ENCODE data around the gene PIAS1. TPM values are rescaled to one million over a fixed set of nuclear protein-coding genes. Genes with fewer than 3 reads are reported as not detected.
"Not testable (repeated sequence)": the region's sequence is repeated elsewhere in the genome, so short reads cannot be mapped to it uniquely, and the experiment has no call there.

Gene PIAS1
- total RNA-seq, 1 donor from 2014 or later = 71.6 TPM

- no peaks in the 10 kb centered on the region for H3K27me3 Mint-ChIP-seq
- peaks cover 15% of the 10 kb centered on the region for H3K4me1 Mint-ChIP-seq (ENCODE audit: low read depth)
- DNase-seq (ENCODE audit: low spot score, unreplicated experiment) = no peak
- H3K4me3 Mint-ChIP-seq (ENCODE audit: low read depth) = no peak overlapping the region
- H3K9me3 Mint-ChIP-seq (ENCODE audit: low read depth) = no peaks in the 10 kb centered on the region
- no peaks in the 10 kb centered on the region for H3K36me3 Mint-ChIP-seq (ENCODE audit: insufficient read depth)
- no peak overlapping the region for H3K27ac Mint-ChIP-seq
- TF ChIP-seq CTCF (IDR thresholded peaks at IDR 0.05; ENCODE audit: unreplicated experiment) = no peak
These were observed 155.8 kb downstream of the PIAS1 start for GRCh38 chr15:68209735-68210408.

- H3K27ac Mint-ChIP-seq = no peak overlapping the region
- no peak overlapping the region for H3K4me3 Mint-ChIP-seq (ENCODE audit: low read depth)
- H3K4me1 Mint-ChIP-seq (ENCODE audit: low read depth) = peaks cover 9% of the 10 kb centered on the region
- H3K27me3 Mint-ChIP-seq = no peaks in the 10 kb centered on the region
- TF ChIP-seq CTCF (IDR thresholded peaks at IDR 0.05; ENCODE audit: unreplicated experiment) = no peak
- DNase-seq (ENCODE audit: low spot score, unreplicated experiment) = no peak
- no peaks in the 10 kb centered on the region for H3K36me3 Mint-ChIP-seq (ENCODE audit: insufficient read depth)
- H3K9me3 Mint-ChIP-seq (ENCODE audit: low read depth) = no peaks in the 10 kb centered on the region
These were observed 156.3 kb downstream of the PIAS1 start for GRCh38 chr15:68210409-68210756.

GRCh38 chr15:68210821-68211655, 156.9 kb downstream of the PIAS1 start:
- Mint-ChIP-seq H3K27ac (no peak overlapping the region), H3K4me3 (ENCODE audit: low read depth) (no peak overlapping the region)

GRCh38 chr15:68211656-68212320, 157.7 kb downstream of the PIAS1 start:
- peaks cover 3% of the 10 kb centered on the region for H3K36me3 Mint-ChIP-seq (ENCODE audit: insufficient read depth)
- H3K9me3 Mint-ChIP-seq (ENCODE audit: low read depth) = no peaks in the 10 kb centered on the region
- no peak for TF ChIP-seq CTCF (IDR thresholded peaks at IDR 0.05; ENCODE audit: unreplicated experiment)
- H3K27ac Mint-ChIP-seq = no peak overlapping the region
- H3K4me1 Mint-ChIP-seq (ENCODE audit: low read depth) = no peaks in the 10 kb centered on the region
- no peak overlapping the region for H3K4me3 Mint-ChIP-seq (ENCODE audit: low read depth)
- no peak for DNase-seq (ENCODE audit: low spot score, unreplicated experiment)
- H3K27me3 Mint-ChIP-seq = no peaks in the 10 kb centered on the region

More at GRCh38 chr15:68210821-68211655, 156.9 kb downstream of the PIAS1 start:
- Mint-ChIP-seq H3K9me3 (ENCODE audit: low read depth) (no peaks in the 10 kb centered on the region), H3K4me1 (ENCODE audit: low read depth) (peaks cover 4% of the 10 kb centered on the region), H3K36me3 (ENCODE audit: insufficient read depth) (no peaks in the 10 kb centered on the region), H3K27me3 (no peaks in the 10 kb centered on the region)
- peak; percentile 63 for DNase-seq (ENCODE audit: low spot score, unreplicated experiment)
- TF ChIP-seq CTCF (IDR thresholded peaks at IDR 0.05; ENCODE audit: unreplicated experiment) = peak; percentile 79

GRCh38 chr15:68213491-68213845, 159.4 kb downstream of the PIAS1 start:
- DNase-seq (ENCODE audit: low spot score, unreplicated experiment); H3K4me1 Mint-ChIP-seq (ENCODE audit: low read depth); H3K36me3 Mint-ChIP-seq (ENCODE audit: insufficient read depth); H3K27me3 Mint-ChIP-seq; H3K4me3 Mint-ChIP-seq (ENCODE audit: low read depth); H3K9me3 Mint-ChIP-seq (ENCODE audit: low read depth); H3K27ac Mint-ChIP-seq: not testable (repeated sequence)
